ENCODE data around the gene ZKSCAN5. TPM values are rescaled to one million over a fixed set of nuclear protein-coding genes. Genes with fewer than 3 reads are reported as not detected.
A peak's percentile ranks its signal among the peaks of the same experiment; 100 is the strongest.
"Not testable (repeated sequence)": the region's sequence is repeated elsewhere in the genome, so short reads cannot be mapped to it uniquely, and the experiment has no call there.

Gene ZKSCAN5
- total RNA-seq, 1 experiment from 2014 or later = 15.5 TPM

DNA sequence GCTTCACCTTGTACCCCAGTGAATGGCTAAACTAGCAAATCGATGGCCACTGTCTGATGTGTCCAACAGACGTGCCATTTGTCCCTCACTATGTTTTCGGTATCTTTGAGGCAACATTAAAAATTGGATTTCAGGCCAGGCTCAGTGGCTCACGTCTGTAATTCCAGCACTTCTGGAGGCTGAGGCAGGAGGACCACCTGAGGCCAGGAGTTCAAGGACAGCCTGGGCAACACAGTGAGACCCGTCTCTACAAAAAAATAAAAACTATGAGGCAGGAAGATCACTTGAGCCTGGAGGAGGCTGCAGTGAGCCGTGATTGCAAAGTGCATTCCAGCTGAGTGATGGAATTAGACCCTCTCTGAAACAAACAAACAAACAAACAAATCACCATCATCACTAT lies 39.5 kb downstream of the ZKSCAN5 start:
- TF ChIP-seq IRF2 (CRISPR knock-in tag; IDR thresholded peaks at IDR 0.05; ENCODE audit: borderline replicate concordance, low read depth) = no peak
- TF ChIP-seq ZNF138 (CRISPR knock-in tag; conservative IDR thresholded peaks at IDR 0.05) = no peak
- TF ChIP-seq ZNF281 (CRISPR knock-in tag; IDR thresholded peaks at IDR 0.05) = no peak
- no peak for TF ChIP-seq NFYB (CRISPR knock-in tag; conservative IDR thresholded peaks at IDR 0.05; ENCODE audit: low read depth)
- no peak for TF ChIP-seq E2F5 (CRISPR knock-in tag; IDR thresholded peaks at IDR 0.05)
- TF ChIP-seq AFF4 (CRISPR knock-in tag; IDR thresholded peaks at IDR 0.05; ENCODE audit: borderline replicate concordance) = no peak
- TF ChIP-seq, protein P1, sequence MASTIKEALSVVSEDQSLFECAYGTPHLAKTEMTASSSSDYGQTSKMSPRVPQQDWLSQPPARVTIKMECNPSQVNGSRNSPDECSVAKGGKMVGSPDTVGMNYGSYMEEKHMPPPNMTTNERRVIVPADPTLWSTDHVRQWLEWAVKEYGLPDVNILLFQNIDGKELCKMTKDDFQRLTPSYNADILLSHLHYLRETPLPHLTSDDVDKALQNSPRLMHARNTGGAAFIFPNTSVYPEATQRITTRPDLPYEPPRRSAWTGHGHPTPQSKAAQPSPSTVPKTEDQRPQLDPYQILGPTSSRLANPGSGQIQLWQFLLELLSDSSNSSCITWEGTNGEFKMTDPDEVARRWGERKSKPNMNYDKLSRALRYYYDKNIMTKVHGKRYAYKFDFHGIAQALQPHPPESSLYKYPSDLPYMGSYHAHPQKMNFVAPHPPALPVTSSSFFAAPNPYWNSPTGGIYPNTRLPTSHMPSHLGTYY (CRISPR knock-in tag; IDR thresholded peaks at IDR 0.05) = no peak
- no peak for TF ChIP-seq ETV6 (CRISPR knock-in tag; IDR thresholded peaks at IDR 0.05)
- no peak for TF ChIP-seq MYBL2 (CRISPR knock-in tag; IDR thresholded peaks at IDR 0.05)
- TF ChIP-seq SOX15 (CRISPR knock-in tag; IDR thresholded peaks at IDR 0.05) = no peak
- TF ChIP-seq FOXK1 (CRISPR knock-in tag; IDR thresholded peaks at IDR 0.05) = no peak
- no peak for TF ChIP-seq FOXJ3 (CRISPR knock-in tag; IDR thresholded peaks at IDR 0.05; ENCODE audit: borderline replicate concordance)
- TF ChIP-seq CBFB (CRISPR knock-in tag; IDR thresholded peaks at IDR 0.05; ENCODE audit: low read depth) = no peak
- TF ChIP-seq NFE2L1 (CRISPR knock-in tag; IDR thresholded peaks at IDR 0.05) = no peak
- TF ChIP-seq JAZF1 (CRISPR knock-in tag; IDR thresholded peaks at IDR 0.05) = no peak
- no peak for TF ChIP-seq ZNF396 (CRISPR knock-in tag; IDR thresholded peaks at IDR 0.05; ENCODE audit: borderline replicate concordance)
- TF ChIP-seq, protein P2, sequence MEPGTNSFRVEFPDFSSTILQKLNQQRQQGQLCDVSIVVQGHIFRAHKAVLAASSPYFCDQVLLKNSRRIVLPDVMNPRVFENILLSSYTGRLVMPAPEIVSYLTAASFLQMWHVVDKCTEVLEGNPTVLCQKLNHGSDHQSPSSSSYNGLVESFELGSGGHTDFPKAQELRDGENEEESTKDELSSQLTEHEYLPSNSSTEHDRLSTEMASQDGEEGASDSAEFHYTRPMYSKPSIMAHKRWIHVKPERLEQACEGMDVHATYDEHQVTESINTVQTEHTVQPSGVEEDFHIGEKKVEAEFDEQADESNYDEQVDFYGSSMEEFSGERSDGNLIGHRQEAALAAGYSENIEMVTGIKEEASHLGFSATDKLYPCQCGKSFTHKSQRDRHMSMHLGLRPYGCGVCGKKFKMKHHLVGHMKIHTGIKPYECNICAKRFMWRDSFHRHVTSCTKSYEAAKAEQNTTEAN (CRISPR knock-in tag; IDR thresholded peaks at IDR 0.05) = no peak
- no peak for TF ChIP-seq GTF2I (CRISPR knock-in tag; conservative IDR thresholded peaks at IDR 0.05)
- TF ChIP-seq ZBTB21 (CRISPR knock-in tag; IDR thresholded peaks at IDR 0.05; ENCODE audit: borderline replicate concordance) = no peak
- TF ChIP-seq ZNF317 (CRISPR knock-in tag; IDR thresholded peaks at IDR 0.05; ENCODE audit: borderline replicate concordance, low read depth) = no peak
- Mint-ChIP-seq H3K4me1 (no peaks in the 10 kb centered on the region), H3K27ac (no peak overlapping the region), H3K27me3 (ENCODE audit: low read depth) (peaks cover 14% of the 10 kb centered on the region), H3K4me3 (no peak overlapping the region), H3K9me3 (peaks cover 52% of the 10 kb centered on the region), H3K36me3 (peaks cover 43% of the 10 kb centered on the region)
- POLR2A ChIA-PET = interaction anchor here (0.7 kb wide), 1 partner anchor 265 kb away, joined by 10 read pairs; no protein-coding TSS in a partner anchor
- DNase-seq (ENCODE audit: low spot score) (no peak), ATAC-seq (no peak)
- CTCF ChIA-PET = interaction anchor here (0.7 kb wide), 1 partner anchor 1648 kb away, joined by 5 read pairs; no protein-coding TSS in a partner anchor

DNA sequence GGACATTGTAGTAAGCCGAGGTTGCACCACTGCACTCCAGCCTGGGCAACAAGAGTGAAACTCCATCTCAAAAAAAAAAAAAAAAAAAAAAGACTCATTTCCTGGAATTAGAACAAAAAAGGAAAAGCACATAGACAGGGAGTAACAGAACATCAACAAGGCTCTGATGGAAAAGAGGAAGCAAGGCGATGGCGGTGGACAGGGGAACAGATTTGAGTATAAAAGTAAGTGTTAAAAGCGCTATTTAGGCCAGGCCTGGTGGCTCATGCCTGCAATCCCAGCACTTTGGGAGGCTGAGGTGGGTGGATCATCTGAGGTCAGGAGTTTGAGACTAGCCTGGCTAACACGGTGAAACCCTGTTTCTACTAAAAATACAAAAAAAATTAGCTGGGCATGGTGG lies 40.8 kb downstream of the ZKSCAN5 start:
- H3K4me3 Mint-ChIP-seq; H3K27ac Mint-ChIP-seq; DNase-seq (ENCODE audit: low spot score); ATAC-seq; H3K4me1 Mint-ChIP-seq; POLR2A ChIA-PET: not testable (repeated sequence)
- peaks cover 49% of the 10 kb centered on the region for H3K36me3 Mint-ChIP-seq
- peaks cover 12% of the 10 kb centered on the region for H3K27me3 Mint-ChIP-seq (ENCODE audit: low read depth)
- CTCF ChIA-PET = interaction anchor here (0.6 to 0.7 kb wide), 3 partner anchors 386 to 509 kb away, joined by 3 read pairs; no protein-coding TSS in a partner anchor
- peaks cover 48% of the 10 kb centered on the region for H3K9me3 Mint-ChIP-seq

- Mint-ChIP-seq H3K9me3 (peaks cover 20% of the 10 kb centered on the region), H3K36me3 (peaks cover 32% of the 10 kb centered on the region), H3K4me3 (peak overlapping the region; percentile 30; the same call in 1 of the 2 replicates)
- DNase-seq (ENCODE audit: low spot score); POLR2A ChIA-PET; H3K27me3 Mint-ChIP-seq (ENCODE audit: low read depth); H3K27ac Mint-ChIP-seq; CTCF ChIA-PET; H3K4me1 Mint-ChIP-seq; ATAC-seq: not testable (repeated sequence)
These were observed 45.1 kb downstream of the ZKSCAN5 start for GRCh38 chr7:99549545-99549944.
